ENCODE results near the gene DAAM1. TPM values are rescaled to one million over a fixed set of nuclear protein-coding genes. Genes with fewer than 3 reads are reported as not detected.

The DAAM1 gene
- total RNA-seq, 3 donors from 2014 or later: 50.1 to 95.9 (median 64.2) TPM

DNA sequence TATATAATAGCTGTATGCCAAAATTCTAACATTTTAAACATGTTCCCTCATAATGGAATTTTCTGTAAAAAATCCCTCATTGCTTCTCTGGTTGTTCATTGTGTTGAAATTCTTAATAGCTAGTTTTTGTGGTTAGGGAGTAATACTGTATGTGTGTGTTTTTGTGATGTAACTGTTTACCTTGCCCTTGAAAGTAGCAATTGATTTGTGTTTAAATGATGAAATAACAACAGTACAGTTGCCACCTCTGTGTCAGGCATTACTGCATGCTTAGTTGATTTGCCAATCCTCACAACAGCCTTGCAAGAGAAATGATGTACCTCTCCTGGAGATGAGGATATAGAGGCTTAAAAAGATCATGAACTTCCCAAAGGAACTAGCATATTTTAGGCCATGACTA, 94.9 kb downstream of the DAAM1 start:
- no peak for TF ChIP-seq POLR2AphosphoS5 (IDR thresholded peaks at IDR 0.05)
- TF ChIP-seq, protein P1, sequence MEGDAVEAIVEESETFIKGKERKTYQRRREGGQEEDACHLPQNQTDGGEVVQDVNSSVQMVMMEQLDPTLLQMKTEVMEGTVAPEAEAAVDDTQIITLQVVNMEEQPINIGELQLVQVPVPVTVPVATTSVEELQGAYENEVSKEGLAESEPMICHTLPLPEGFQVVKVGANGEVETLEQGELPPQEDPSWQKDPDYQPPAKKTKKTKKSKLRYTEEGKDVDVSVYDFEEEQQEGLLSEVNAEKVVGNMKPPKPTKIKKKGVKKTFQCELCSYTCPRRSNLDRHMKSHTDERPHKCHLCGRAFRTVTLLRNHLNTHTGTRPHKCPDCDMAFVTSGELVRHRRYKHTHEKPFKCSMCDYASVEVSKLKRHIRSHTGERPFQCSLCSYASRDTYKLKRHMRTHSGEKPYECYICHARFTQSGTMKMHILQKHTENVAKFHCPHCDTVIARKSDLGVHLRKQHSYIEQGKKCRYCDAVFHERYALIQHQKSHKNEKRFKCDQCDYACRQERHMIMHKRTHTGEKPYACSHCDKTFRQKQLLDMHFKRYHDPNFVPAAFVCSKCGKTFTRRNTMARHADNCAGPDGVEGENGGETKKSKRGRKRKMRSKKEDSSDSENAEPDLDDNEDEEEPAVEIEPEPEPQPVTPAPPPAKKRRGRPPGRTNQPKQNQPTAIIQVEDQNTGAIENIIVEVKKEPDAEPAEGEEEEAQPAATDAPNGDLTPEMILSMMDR (IDR thresholded peaks at IDR 0.05): no peak
- TF ChIP-seq POLR2A (IDR thresholded peaks at IDR 0.05): no peak
- H3K27me3 ChIP-seq: no peaks in the 10 kb centered on the region
- no peak overlapping the region for H3K27ac ChIP-seq
- DNase-seq (ENCODE audit: low spot score in 2 of 2): no peak
- H3K4me3 ChIP-seq: no peak overlapping the region
- no peaks in the 10 kb centered on the region for H3K9me3 ChIP-seq
- H3K36me3 ChIP-seq: no peaks in the 10 kb centered on the region
- intact Hi-C loops (cut with DNase I; ENCODE audit: low total_unique reads): no loop called here
- H3K4me1 ChIP-seq: no peaks in the 10 kb centered on the region

DNA sequence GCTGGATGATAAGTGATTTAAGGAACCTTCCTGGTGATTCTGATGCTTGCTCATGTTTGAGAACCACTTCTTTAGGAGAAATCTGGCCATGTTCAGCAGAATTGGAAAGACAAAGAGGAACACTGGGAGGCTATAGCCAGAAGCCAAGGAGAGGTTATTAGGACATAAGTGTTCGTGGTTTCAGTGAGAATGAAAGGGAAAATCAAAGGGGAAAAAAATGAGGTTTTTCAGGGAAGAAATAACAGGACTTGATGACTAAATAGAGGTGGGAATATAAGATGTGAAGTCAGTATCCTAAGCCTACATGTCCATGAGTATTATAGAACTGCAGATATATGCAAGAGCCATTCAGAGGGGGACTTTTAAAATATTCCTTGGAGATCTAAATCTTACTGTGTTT, 95.6 kb downstream of the DAAM1 start:
- DNase-seq (ENCODE audit: low spot score in 2 of 2): no peak
- Histone ChIP-seq H3K4me1 (no peaks in the 10 kb centered on the region), H3K36me3 (no peaks in the 10 kb centered on the region), H3K27me3 (no peaks in the 10 kb centered on the region), H3K9me3 (no peaks in the 10 kb centered on the region), H3K4me3 (no peak overlapping the region), H3K27ac (no peak overlapping the region)
- intact Hi-C loops (cut with DNase I; ENCODE audit: low total_unique reads): loop anchor here (2.0 kb wide), 1 partner anchor 51 kb away; no protein-coding TSS in a partner anchor
- TF ChIP-seq POLR2A (IDR thresholded peaks at IDR 0.05): no peak
- TF ChIP-seq, protein P1 (IDR thresholded peaks at IDR 0.05): no peak
- TF ChIP-seq POLR2AphosphoS5 (IDR thresholded peaks at IDR 0.05): no peak

DNA sequence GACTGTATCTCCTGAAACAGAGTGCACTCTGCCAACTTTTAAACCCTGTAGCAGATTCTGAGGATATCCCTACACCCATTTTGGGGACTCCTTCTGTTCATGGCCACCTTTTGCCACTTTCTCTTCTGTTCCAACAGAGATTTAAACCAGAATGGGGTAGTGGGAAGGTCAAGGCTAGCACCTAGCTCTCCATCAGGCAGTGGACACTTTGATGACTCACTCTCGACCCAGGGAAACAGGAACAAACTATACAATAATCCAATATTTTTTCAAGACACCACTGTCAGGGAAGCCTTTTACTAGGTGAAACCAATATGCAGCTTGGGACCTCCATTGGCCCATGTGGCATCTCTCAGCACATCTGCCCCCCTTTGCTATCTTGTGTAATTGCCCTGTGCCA, 103.6 kb downstream of the DAAM1 start:
- H3K9me3 ChIP-seq: no peaks in the 10 kb centered on the region
- no peak for DNase-seq (ENCODE audit: low spot score in 2 of 2)
- H3K27me3 ChIP-seq: no peaks in the 10 kb centered on the region
- no peaks in the 10 kb centered on the region for H3K36me3 ChIP-seq
- no peak overlapping the region for H3K27ac ChIP-seq
- TF ChIP-seq POLR2A (IDR thresholded peaks at IDR 0.05) (no peak), POLR2AphosphoS5 (IDR thresholded peaks at IDR 0.05) (no peak)
- TF ChIP-seq, protein P1 (IDR thresholded peaks at IDR 0.05): no peak
- H3K4me3 ChIP-seq: no peak overlapping the region
- intact Hi-C loops (cut with DNase I; ENCODE audit: low total_unique reads): no loop called here
- H3K4me1 ChIP-seq: no peaks in the 10 kb centered on the region

DNA sequence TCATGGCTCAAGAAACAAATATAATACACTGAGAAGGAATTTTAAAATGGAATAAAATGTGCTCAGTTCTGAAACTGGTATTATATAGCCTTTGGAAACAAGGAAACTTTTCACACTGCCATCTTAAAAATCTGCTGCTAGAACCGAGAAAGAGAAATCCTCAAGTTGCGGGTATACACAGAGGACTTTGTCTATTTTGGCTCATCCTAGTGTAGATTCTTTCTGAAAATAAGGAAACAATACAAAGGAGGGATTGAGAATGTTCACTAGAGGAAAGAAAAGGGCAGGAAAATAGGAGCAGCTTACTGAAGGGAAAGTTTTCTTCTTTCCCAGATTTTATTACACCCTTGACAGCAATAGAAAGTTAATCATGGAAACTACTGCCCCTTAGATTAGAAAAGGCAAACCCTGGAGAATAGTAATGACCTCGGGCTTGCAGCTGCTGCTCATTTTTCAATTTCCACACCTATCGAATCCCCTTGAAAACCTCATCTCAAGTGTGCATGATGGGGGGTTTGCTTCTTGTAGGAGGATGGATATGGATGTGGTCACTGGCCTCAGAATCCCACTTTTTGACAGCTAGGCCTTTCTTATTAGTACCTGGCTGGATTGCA, 104.6 kb downstream of the DAAM1 start:
- no peaks in the 10 kb centered on the region for H3K27me3 ChIP-seq
- H3K36me3 ChIP-seq: no peaks in the 10 kb centered on the region
- no peak for DNase-seq (ENCODE audit: low spot score in 2 of 2)
- intact Hi-C loops (cut with DNase I; ENCODE audit: low total_unique reads): no loop called here
- TF ChIP-seq POLR2A (IDR thresholded peaks at IDR 0.05) (no peak), POLR2AphosphoS5 (IDR thresholded peaks at IDR 0.05) (no peak)
- TF ChIP-seq, protein P1 (IDR thresholded peaks at IDR 0.05): no peak
- H3K4me3 ChIP-seq: no peak overlapping the region
- peak overlapping the region; percentile 79 to 87 for H3K27ac ChIP-seq
- no peaks in the 10 kb centered on the region for H3K9me3 ChIP-seq
- H3K4me1 ChIP-seq: no peaks in the 10 kb centered on the region

DNA sequence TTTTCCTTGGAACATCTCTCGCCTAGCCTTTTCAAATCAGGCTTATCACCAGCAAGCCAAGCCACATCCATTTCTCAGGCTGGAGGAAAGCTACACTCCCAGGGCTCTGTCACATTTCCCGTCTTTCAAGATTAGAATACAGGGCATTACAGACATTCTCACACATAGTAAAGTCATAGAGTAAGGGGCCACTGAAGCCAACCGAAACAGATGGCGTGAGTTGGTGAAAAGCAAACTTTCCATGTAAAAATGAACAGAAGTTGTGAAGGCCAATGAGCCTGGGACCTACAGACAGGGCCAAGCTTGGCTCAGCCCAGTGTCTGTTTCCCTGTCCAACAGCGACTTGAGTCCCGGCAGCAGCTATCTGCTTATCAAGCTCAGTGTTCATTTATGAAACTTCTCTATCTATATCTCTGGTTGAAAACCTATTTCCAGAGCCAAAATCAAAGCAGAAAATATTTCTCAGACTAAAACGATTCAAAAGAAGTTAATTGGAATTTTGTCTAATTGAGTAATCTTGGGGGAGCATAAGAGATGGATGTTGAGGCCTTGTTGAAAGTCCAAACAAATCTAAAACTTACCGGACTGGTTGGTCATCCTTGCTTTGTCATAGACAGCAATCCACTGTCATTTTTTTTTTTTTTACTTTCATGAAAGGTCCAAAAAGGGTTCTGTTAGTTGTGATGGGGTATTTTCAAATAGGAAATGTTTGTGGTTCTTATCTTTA, 105.6 kb downstream of the DAAM1 start:
- Histone ChIP-seq H3K36me3 (no peaks in the 10 kb centered on the region), H3K27me3 (no peaks in the 10 kb centered on the region), H3K4me1 (no peaks in the 10 kb centered on the region), H3K9me3 (no peaks in the 10 kb centered on the region), H3K27ac (peak overlapping the region; percentile 79 to 87), H3K4me3 (no peak overlapping the region)
- TF ChIP-seq POLR2AphosphoS5 (IDR thresholded peaks at IDR 0.05) (no peak), POLR2A (IDR thresholded peaks at IDR 0.05) (no peak)
- TF ChIP-seq, protein P1 (IDR thresholded peaks at IDR 0.05): no peak
- intact Hi-C loops (cut with DNase I; ENCODE audit: low total_unique reads): no loop called here
- no peak for DNase-seq (ENCODE audit: low spot score in 2 of 2)

Measured in breast epithelium (tissue), 4 donors.